ENCODE data around the gene CLEC16A.
"Not testable (repeated sequence)": the region's sequence is repeated elsewhere in the genome, so short reads cannot be mapped to it uniquely, and the experiment has no call there.

CLEC16A gene

DNA sequence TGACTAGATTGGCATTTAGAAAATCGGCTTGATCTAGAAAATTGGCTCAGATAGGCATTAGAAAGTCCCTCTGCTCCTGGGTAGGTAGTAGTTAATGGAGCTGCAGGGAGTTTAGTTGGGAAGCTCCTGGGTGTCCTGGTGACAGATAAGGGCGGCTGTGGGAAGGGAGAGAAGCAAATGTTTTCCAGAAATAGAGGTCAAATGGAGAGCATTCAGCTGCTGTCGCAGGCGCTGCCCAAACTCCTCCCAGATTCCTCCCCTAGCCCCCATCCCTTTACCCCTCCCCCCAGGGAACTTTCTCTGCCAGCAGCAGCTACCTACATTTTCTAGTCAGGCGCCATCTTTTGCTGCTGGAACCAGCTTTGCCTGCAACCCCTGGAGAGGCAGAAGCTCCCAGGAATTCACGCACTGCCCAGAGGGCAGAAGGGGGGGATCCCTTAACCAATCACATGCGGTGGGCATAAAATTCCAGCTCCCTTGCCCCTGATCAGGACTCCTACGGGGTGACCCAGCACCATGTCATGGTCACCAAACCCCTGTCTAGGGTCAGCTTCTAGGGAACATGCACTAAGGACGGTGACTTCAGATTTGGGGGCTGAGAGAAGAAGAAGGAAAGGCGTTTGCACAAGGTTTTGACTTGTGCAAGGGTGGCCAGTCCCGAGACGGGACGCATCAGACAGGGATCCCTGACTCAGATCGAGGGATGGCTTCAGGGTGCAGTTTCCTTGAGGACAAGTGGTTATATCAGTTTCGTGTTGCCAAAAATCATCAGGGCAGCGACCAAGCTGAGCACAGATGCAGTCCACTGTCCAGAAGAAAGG lies 267.8 kb downstream of the CLEC16A start:
- DNase-seq, result no peak

DNA sequence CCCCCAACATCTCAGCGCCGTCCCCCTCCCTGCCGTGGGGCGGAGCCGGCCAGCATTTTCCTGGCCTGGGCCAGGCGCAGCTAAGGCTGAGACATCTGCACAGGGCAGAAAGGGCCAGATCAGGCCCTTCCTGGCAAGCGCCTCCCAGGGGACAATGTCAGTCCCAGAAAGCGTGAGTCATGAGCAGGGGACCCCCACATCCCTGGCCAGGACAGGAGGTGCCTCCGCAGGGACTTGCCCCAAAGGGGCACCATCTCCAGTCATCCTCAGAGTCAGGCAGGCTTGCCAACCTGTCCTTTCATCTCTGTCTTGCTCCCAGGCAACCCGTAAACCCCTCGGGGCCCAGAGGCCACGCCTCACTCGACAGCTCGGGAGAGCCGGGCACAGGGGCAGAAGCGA lies 268.4 kb downstream of the CLEC16A start:
- no peak for DNase-seq

DNA sequence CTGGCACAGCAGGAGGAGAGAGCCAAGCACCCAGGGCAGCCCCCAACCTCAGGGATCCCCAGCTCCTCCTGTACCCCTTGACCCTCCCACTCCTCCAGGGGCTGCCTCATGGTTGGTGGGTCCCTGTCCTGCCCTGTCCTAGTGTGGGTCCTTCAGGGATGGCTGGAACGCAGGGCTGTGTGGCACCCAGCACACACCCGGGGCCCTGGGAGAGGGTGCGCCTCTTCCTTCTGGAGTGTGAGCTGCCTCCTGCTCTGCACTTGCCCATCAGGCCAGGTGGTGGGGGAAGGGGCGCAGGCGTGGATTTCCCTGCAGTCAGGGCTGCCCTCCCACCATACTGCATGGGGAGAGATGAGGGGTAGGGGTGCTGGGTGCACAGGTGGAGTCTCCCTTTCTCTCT lies 269.0 kb downstream of the CLEC16A start:
- no peak for DNase-seq

DNA sequence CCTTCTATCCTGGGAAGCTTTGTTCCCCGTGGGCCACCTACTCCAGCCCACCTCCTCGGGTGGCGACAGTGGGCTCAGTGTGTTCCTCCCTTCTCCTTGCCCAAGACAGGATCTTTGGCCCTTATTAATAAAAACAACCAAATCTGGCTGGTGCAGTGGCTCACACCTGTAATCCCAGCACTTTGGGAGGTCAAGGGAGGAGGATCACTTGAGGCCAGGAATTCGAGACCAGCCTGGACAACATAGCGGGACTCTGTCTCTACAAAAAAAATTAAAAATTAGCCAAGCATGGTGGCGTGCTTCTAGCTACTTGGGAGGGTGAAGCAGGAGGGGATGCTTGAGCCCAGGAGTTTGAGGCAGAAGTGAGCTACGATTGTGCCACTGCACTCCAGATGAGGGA lies 269.4 kb downstream of the CLEC16A start:
- no peak for DNase-seq

DNA sequence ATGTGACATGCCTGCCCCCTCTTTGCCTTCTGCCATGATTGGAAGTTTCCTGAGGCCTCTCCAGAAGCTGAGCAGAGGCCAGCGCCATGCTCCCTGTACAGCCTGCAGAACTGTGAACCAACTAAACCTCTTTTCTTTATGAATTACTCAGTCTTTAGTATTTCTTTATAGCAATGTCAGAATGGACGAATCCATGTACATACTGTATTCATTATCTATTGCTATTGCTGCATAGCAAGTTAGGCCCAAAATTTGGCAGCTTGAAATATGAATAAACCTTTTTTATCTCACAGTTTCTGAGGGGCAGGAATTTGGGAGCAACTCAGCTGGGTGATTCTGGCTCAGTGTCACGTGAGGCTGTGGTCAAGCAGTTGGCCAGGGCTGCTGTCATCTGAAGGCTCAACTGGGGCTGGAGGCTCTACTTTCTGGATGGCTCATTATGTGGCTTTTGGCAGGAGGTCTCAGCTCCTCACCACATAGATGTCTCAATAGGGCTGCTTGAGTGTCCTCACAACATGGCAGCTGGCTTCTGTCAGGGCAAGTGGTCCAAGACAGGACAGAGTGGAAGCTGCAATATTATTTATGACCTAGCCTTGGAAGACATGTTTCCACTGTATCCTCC lies 271.7 kb downstream of the CLEC16A start:
- DNase-seq, result no peak

DNA sequence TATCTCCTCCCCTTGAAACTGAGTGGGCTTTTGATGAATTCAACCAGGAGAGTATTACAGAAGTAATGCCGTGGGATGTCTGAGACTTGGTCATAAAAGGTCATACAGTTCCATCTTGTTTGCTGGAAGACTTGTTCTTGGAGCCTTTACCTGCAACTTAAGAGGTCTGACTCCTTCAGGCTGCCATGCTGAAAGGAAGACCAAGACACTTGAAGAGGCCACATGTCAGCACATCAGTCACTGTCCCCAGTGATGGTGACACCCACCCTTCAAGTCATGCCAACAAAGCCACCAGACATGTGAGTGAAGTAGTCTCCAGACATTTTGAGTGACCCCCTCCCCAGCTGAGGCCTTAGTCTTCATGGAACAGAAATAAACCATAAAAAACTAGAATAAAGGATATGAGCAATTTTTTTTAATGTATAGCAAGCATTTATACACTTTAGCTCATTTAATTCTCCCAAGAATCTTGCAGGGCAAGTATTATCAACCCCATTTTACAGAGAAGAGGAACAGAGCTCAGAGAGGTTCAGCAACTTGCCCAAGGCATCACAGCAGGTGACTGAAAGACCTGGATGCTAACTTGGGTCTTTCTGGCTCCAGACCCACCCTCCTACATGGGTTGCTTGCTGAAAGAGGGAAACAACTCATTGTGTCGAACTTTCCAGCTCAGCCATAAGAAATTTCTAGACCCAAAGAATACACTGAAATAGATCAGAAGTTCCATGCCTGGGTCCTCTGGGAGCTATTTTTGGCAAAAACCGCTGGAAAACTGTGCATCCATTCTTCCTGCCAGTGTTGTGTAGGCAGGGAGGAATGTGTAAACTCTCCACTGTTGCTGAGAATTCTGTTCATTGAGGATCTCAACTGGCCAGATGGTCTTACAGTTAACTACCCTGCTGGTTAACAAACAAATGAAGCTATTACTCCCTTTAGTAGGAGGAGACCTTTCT lies 273.6 kb downstream of the CLEC16A start:
- DNase-seq, result no peak

DNA sequence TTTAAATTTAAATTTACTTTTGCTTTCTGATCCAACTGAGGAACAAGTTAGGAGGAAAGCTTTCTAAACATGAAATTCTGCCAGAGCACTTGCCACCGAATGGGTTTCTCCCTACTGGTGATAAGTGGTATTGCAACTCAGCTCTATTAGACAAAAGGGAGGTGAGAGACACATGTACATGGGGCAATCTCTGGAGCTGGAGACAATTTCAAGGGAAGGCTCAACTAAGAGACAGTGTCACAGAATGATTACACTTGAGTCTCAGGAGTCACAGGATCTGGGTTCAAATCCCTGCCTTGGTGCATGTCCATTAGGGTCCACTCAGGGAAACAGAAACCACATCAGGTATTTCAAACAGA lies 274.2 kb downstream of the CLEC16A start:
- no peak for DNase-seq

DNA sequence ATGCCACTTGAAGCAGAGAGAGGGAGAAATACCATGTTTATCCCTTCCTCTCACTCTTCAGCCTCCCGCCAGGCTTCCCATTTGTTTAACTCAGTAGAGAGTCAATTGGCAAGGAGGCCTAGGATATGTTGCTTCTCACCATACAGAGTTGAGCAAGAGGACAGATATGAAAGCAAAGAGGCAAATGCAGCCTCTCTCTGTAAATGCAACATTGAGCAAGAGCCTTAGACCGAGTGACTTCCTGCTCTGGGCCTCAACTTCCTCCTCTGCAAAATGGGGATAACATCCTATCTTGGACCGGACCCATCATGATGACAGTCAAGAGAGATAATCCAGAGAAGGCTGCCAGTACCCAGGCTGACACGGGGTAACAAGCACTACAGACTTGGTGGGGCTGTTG lies 274.8 kb downstream of the CLEC16A start:
- DNase-seq, result no peak

DNA sequence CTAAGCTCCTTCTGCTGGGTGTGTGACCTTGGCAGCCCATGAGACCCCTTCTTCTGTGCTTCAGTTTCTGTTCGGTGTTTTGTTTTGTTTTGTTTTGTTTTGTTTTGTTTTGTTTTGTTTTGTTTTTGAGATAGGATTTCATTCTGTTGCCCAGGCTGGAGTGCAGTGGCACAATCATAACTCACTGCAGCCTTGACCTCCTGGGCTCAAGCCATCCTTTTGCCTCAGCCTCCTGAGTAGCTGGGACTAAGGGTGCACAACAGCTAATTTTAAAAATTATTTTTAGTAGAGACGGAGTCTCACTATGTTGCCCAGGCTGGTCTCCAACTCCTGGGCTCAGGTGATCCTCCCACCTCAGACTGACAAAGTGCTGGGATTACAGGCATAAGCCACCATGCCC lies 276.1 kb downstream of the CLEC16A start:
- DNase-seq, result not testable (repeated sequence)

DNA sequence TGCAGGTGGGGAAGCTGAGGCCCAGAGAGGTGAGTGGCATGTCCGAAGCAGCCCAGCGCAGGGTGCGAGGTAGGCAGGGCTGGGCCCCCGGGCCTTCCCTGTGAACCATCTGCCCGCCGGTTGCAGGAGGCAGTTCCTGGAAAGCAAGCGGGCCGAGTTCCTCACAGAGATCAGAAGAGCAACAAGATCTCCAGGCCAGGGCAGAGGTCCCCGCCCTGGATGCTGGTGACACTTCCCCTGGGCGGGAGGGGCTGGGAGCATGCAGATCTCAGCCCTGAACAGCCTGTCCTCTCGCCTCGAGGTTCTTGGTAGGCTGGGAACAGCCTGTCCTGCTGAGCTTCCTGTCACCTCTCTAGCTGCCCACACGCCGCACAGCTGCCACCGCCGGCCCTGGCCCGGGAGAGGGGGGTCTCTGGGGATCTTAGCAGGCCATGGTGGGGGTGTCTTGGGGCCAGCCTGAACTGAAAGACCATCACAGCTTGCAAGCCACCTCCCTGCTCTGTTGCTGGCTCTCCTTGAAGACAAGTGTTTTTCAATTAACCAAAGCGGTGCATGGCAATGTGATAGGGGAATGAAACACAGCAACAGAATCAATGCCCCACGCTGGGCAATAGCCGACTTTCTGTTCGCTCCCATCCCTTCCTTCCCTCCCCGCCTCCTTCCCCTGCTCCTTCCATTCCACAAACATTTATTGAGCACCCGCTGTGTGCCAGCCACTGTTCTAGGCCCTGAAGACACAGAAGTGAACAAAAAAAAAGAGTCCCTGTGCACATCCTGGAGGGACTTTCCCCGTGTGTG lies 279.9 kb downstream of the CLEC16A start:
- peak; percentile 63 to 74 for DNase-seq

DNA sequence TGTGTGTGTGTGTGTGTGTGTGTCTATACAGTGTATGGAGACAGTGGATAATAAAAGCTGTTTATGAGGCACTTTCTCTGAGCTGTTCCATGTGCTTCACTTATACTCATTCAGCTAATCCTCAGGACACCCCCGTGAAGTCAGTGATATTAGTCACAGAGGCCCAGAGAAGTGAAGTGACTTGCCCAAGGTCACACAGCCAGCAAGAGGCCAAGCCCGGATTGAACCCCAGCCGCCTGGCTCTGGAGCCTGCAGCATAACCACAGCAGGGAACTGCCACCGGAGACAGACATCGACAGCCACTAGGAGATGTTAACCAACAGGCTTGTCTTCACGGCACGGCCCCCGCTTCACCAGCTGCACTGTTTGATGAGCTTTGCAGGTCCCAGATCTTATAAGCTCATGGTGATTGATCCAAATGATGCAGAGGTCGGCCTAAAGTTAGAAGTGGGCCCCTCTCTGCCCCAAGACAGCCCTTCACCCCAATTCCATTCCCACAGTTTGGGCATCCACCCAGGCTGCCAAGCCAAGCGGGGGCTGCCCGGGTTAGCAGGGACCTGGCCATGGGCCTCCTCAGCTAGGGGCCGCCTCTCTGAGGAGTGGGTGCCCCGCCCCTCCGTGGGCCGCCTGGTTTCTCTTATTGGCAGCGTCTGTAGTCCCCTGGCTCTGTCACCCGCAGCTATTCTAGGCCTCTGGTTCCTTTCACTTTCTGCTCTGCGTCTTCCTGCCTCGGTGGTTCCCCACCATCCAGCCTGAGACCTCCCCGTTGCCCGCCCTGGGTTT lies 280.7 kb downstream of the CLEC16A start:
- peak; percentile 84 to 85 for DNase-seq

DNA sequence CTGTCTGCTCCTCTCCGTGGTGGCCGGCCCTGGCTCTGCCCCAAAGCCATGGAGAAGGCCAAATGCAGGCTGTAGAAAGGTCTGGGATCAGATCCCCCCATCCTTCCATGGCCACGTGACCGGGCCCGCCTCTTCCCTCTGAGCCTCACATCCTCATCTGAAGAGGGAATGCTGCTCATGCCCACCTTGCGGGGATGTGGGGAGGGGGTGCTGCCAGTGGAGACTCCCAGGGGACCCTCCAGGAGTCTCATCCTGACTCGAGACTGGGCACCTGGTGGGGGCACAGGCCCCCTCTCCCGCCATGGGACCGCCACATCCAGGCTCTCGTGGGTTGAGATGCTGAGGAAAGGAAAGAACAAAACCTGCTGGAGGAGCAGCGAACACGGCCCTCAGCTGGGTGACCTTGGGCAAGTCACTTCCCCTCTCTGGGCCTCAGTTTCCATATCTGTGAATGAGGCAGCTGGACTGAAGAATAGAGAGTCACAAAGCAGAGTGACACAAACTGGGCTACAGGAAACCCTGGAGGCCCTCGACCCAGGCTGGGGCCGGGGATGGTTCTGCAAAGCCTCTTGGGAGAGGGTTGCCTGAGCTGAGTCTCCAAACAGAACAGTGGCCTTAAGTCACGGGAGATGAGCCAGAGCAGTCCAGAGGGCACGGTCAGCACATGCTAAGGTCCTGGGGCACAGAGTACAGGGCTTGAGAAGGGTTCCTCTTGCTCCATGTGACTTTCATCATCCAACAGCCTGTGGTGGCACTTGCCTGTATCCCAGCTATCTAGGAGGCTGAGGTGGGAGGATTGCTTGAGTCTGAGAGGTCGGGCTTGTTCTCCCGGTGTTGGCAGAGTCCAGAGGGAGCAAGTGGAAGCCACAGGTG lies 281.5 kb downstream of the CLEC16A start:
- no peak for DNase-seq

DNA sequence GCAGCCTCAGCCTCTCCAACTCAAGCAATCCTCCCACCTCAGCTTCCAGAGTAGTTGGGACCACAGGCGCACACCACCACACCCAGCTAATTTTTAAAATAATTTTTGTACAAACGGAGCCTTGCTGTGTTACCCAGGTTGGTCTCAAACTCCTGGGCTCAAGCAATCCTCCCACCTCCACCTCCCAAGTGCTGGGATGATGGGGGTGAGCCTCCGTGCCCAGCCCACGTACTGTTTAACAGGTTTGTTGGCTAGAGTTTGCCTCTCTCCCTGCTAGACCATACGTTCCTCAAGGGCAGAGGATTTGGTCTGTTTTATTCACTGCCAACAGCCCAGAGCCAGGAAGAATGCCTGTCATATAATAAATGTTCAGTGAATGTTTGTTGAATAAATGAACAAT lies 285.1 kb downstream of the CLEC16A start:
- DNase-seq, result no peak

DNA sequence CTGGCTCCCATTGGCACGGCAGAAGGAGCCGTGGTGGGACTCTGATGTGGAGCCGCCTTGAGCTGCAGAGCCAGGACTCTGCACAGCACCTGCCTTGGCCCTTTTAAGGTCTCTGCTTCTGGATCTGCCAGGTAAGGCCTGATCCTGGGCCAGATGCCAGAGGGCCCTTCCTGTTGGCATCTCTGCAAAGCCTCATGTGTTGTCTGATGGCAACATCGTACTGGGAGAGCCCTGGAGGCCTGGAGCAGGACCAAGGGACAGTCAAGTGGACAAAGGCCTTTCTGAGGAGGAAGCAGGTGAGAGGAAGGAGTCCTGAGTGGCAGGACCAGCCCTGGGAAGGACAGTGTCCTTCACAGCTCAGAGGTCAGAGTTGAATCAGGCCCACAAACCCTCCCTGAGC lies 285.5 kb downstream of the CLEC16A start:
- DNase-seq, result no peak

DNA sequence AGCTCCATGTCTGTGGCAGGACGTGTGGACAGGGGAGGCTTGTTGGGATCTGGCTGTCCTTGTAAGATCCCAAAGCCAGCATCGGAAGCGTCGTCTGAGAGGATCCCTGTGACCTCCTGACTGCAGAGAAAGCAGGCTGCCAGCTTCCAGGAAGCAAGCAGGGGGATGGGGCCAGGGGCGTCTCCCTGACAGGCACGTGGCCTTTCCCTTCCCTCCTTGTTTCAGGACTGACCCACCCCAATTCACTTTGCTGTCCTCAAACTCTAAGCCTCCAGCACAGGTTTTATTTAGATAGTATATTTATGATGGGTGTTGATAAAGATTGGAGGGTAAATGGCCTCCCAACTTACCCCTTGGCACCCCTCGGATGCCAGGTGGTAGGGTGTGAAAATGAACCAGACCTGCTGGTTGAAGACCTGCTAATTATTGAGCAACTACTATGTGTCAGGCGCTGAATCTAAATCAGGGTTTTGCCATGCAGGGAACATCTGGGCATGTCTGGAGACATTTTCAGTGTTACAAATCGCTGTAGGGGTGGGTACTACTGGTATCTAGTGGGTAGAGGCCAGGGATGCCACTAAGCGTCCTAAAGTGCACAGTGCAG lies 287.1 kb downstream of the CLEC16A start:
- DNase-seq, result no peak

Data from CD4-positive, alpha-beta T cell treated with Interleukin-1 beta for 1 hour (primary cell).